CD4-positive, alpha-beta T cell treated with Interferon gamma for 1 hour (primary cell): Measurements from ENCODE around the gene NMRK2.
"Not testable (repeated sequence)": the region's sequence is repeated elsewhere in the genome, so short reads cannot be mapped to it uniquely, and the experiment has no call there.

Experiments used
- DNase-seq: peaks from one replicate; pipeline ENCODE4 v3.0.0-alpha.2; 2020

Gene NMRK2

GRCh38 chr19:3932931-3933810, at the start of gene NMRK2:
Gene NMRK2, plus strand, starts transcription at chr19:3933069. Its CDS starts 603 bp downstream, at chr19:3933672.
- no peak for DNase-seq

GRCh38 chr19:3890591-3890990, 42.3 kb upstream of the NMRK2 start:
- DNase-seq = no peak

- DNase-seq = no peak
These were observed 39.2 kb upstream of the NMRK2 start for GRCh38 chr19:3893509-3894179.

- not testable (repeated sequence) for DNase-seq
These were observed 37.9 kb upstream of the NMRK2 start for GRCh38 chr19:3894959-3895358.

GRCh38 chr19:3895788-3896187, 37.1 kb upstream of the NMRK2 start:
- DNase-seq = no peak

GRCh38 chr19:3897936-3898335, 34.9 kb upstream of the NMRK2 start:
- DNase-seq = no peak

- no peak for DNase-seq
These were observed 34.4 kb upstream of the NMRK2 start for GRCh38 chr19:3898426-3898825.

- DNase-seq = no peak
These were observed 33.2 kb upstream of the NMRK2 start for GRCh38 chr19:3899531-3900294.

- DNase-seq = no peak
These were observed 30.4 kb upstream of the NMRK2 start for GRCh38 chr19:3902317-3902973.

- no peak for DNase-seq
These were observed 28.6 kb upstream of the NMRK2 start for GRCh38 chr19:3904233-3904632.

- no peak for DNase-seq
These were observed 25.1 kb upstream of the NMRK2 start for GRCh38 chr19:3907626-3908265.

GRCh38 chr19:3908266-3909054, 24.4 kb upstream of the NMRK2 start:
- DNase-seq = no peak

GRCh38 chr19:3910105-3910504, 22.8 kb upstream of the NMRK2 start:
- no peak for DNase-seq

- DNase-seq = no peak
These were observed 18.7 kb upstream of the NMRK2 start for GRCh38 chr19:3914199-3914598.

- no peak for DNase-seq
These were observed 16.8 kb upstream of the NMRK2 start for GRCh38 chr19:3916033-3916432.

- DNase-seq = no peak
These were observed 13.1 kb upstream of the NMRK2 start for GRCh38 chr19:3919793-3920192.

- DNase-seq = no peak
These were observed 9.6 kb upstream of the NMRK2 start for GRCh38 chr19:3923096-3923758.

GRCh38 chr19:3923912-3924311, 9.0 kb upstream of the NMRK2 start:
- no peak for DNase-seq

GRCh38 chr19:3931041-3931440, 1.8 kb upstream of the NMRK2 start:
- DNase-seq = no peak

- DNase-seq = no peak
These were observed 3.9 kb downstream of the NMRK2 start for GRCh38 chr19:3936506-3937442.
